ENCODE results near the gene EDA.

DNA sequence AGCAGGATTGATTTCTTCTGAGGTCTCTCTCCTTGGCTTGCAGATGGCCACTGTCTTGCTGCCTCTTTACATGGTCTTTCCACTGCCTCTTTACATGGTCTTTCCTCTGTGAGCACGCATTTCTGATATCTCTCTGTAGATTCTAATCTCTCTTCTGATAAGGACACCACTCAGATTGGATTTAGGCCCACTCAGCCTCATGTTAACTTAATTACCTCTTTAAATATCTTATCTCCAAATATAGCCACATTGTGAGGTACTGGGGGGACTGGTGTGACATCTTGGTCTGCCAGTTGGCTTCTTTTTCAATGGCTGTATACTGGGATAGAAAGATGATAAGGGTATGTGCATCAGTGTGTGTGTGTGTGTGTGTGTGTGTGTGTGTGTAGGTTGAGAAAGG lies 280.1 kb downstream of the EDA start:
- TF ChIP-seq, protein P1, sequence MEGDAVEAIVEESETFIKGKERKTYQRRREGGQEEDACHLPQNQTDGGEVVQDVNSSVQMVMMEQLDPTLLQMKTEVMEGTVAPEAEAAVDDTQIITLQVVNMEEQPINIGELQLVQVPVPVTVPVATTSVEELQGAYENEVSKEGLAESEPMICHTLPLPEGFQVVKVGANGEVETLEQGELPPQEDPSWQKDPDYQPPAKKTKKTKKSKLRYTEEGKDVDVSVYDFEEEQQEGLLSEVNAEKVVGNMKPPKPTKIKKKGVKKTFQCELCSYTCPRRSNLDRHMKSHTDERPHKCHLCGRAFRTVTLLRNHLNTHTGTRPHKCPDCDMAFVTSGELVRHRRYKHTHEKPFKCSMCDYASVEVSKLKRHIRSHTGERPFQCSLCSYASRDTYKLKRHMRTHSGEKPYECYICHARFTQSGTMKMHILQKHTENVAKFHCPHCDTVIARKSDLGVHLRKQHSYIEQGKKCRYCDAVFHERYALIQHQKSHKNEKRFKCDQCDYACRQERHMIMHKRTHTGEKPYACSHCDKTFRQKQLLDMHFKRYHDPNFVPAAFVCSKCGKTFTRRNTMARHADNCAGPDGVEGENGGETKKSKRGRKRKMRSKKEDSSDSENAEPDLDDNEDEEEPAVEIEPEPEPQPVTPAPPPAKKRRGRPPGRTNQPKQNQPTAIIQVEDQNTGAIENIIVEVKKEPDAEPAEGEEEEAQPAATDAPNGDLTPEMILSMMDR (IDR thresholded peaks at IDR 0.05): no peak
- TF ChIP-seq POLR2A (IDR thresholded peaks at IDR 0.05): no peak

Measured in uterus (tissue), 2 donors.